OCI-LY7 (cell line): ENCODE measurements around the gene PCID2. TPM values are rescaled to one million over a fixed set of nuclear protein-coding genes. Genes with fewer than 3 reads are reported as not detected.

Source experiments
- BruUV-seq: library from RNA; stranded (reverse); fragments of 400-500 nt; replicated peaks from 2 replicates; lab custom pipeline; 2021; lab: Mats Ljungman, UMichigan
- CTCF ChIA-PET: fragments of 300-600 bp; sonication (Branson Sonifier 250); formaldehyde crosslinking; loops from one replicate; lab custom pipeline; 2022; ENCODE audit warnings: antibody characterized with exemption; ENCODE audit not compliant: unreplicated experiment; lab: Charles Lee
- POLR2A ChIA-PET: fragments of 300-600 bp; sonication (Branson Sonifier 250); formaldehyde crosslinking; loops from one replicate; lab custom pipeline; 2022; ENCODE audit warnings: antibody characterized with exemption; lab: Charles Lee
- DNase-seq: peaks from one replicate; pipeline ENCODE4 v3.0.0-alpha.2; 2015; ENCODE audit warnings: low spot score
- H2AFZ ChIP-seq: fragments of 200-600 bp; sonication (generic), shearing (Covaris generic); 2 replicates; pipeline ENCODE4 v1.6.1; 2014; ENCODE audit warnings: mild to moderate bottlenecking, antibody characterized with exemption, low read length, moderate library complexity
- H3K27ac ChIP-seq: fragments of 200-600 bp; sonication (generic); 2 replicates; pipeline ENCODE4 v1.5.1; 2014; ENCODE audit warnings: mixed run types, low read depth, mild to moderate bottlenecking, moderate library complexity, low read length, inconsistent platforms; ENCODE audit not compliant: poor library complexity, severe bottlenecking
- H3K36me3 ChIP-seq: fragments of 200-600 bp; sonication (generic); 2 replicates; pipeline ENCODE4 v1.6.1; 2014; ENCODE audit warnings: mild to moderate bottlenecking, antibody characterized with exemption, low read length, moderate library complexity, mixed read lengths; ENCODE audit not compliant: insufficient read depth
- H3K4me1 ChIP-seq: fragments of 200-600 bp; sonication (generic); 2 replicates; pipeline ENCODE4 v1.5.1; 2014; ENCODE audit warnings: mild to moderate bottlenecking, low read length; ENCODE audit not compliant: insufficient read depth, poor library complexity, severe bottlenecking
- H3K4me2 ChIP-seq: fragments of 200-600 bp; sonication (generic); 2 replicates; pipeline ENCODE4 v1.6.1; 2014; ENCODE audit warnings: mild to moderate bottlenecking, low read length
- H3K4me3 ChIP-seq: fragments of 200-600 bp; sonication (generic); 2 replicates; pipeline ENCODE4 v1.5.1; 2014; ENCODE audit warnings: mild to moderate bottlenecking, low read depth, low read length; ENCODE audit not compliant: poor library complexity, severe bottlenecking
- H3K79me2 ChIP-seq: fragments of 200-600 bp; sonication (generic); 2 replicates; pipeline ENCODE4 v1.6.1; 2016; ENCODE audit warnings: low read depth, mild to moderate bottlenecking, low read length, moderate library complexity, mixed read lengths; ENCODE audit not compliant: insufficient read depth
- H3K9me2 ChIP-seq: fragments of 200-600 bp; sonication (generic); 2 replicates; pipeline ENCODE4 v1.6.1; 2016; ENCODE audit warnings: mild to moderate bottlenecking, low read length, mixed read lengths; ENCODE audit not compliant: insufficient read depth
- H3K9me3 ChIP-seq: fragments of 200-600 bp; sonication (generic); 2 replicates; pipeline ENCODE4 v1.6.1; 2014; ENCODE audit warnings: mild to moderate bottlenecking, mixed run types, low read length, mixed read lengths
- H4K20me1 ChIP-seq: fragments of 200-600 bp; sonication (generic); 2 replicates; pipeline ENCODE4 v1.6.1; 2014; ENCODE audit warnings: mild to moderate bottlenecking, antibody characterized with exemption, low read length, moderate library complexity, mixed read lengths; ENCODE audit not compliant: insufficient read depth
- CTCF ChIP-seq: fragments of 200-600 bp; sonication (generic); conservative IDR thresholded peaks from 2 replicates; pipeline ENCODE4 v1.5.1; 2014; ENCODE audit warnings: mild to moderate bottlenecking, antibody characterized with exemption, low read length, moderate library complexity, mixed read lengths
- EZH2phosphoT487 ChIP-seq: fragments of 200-600 bp; sonication (generic); IDR thresholded peaks from 2 replicates; pipeline ENCODE4 v1.6.1; 2018; ENCODE audit warnings: low read depth, borderline replicate concordance, mild to moderate bottlenecking, mixed run types, antibody characterized with exemption, low read length, moderate library complexity, mixed read lengths
- intact Hi-C: fragments of 100-400 bp; cut with micrococcal nuclease; formaldehyde crosslinking; loops from one replicate; pipeline ENCODE4 v1.10.0; 2022; ENCODE audit not compliant: unreplicated experiment
- total RNA-seq, 2 experiments: library from RNA; depleted of rRNA in 1 of 2; stranded (reverse); fragments of >200 nt in 1 of 2; shearing (Covaris generic) in 1 of 2; gene quantifications; 2 replicates each; pipeline ENCODE4 v1.2.3, GENCODE V29; 2014 to 2022

The PCID2 gene
- total RNA-seq, 2 experiments from 2014 or later, result 30.2 to 41.9 TPM

GRCh38 chr13:113146750-113147149 lies 61.7 kb downstream of the PCID2 start:
- POLR2A ChIA-PET, result no interaction called here
- no peaks in the 10 kb centered on the region for H4K20me1 ChIP-seq

GRCh38 chr13:113145911-113146598 lies 62.4 kb downstream of the PCID2 start:
- Histone ChIP-seq H3K4me1 (no peaks in the 10 kb centered on the region), H3K4me2 (no peak overlapping the region), H3K9me2 (no peaks in the 10 kb centered on the region), H2AFZ (no peak overlapping the region), H3K27ac (no peak overlapping the region), H3K9me3 (no peaks in the 10 kb centered on the region), H3K4me3 (no peak overlapping the region), H3K79me2 (no peaks in the 10 kb centered on the region), H4K20me1 (no peaks in the 10 kb centered on the region), H3K36me3 (no peaks in the 10 kb centered on the region)
- ChIA-PET CTCF (no interaction called here), POLR2A (no interaction called here)
- no peak for DNase-seq
- no TSS peak for BruUV-seq
- TF ChIP-seq CTCF, result no peak
- no peak for TF ChIP-seq EZH2phosphoT487
- intact Hi-C loops, result no loop called here

More at GRCh38 chr13:113146750-113147149, 61.7 kb downstream of the PCID2 start:
- Histone ChIP-seq H3K4me2 (no peak overlapping the region), H3K36me3 (no peaks in the 10 kb centered on the region), H3K4me3 (no peak overlapping the region), H3K27ac (no peak overlapping the region), H2AFZ (no peak overlapping the region), H3K4me1 (no peaks in the 10 kb centered on the region), H3K9me3 (no peaks in the 10 kb centered on the region), H3K79me2 (no peaks in the 10 kb centered on the region), H3K9me2 (no peaks in the 10 kb centered on the region)
- no TSS peak for BruUV-seq
- CTCF ChIA-PET, result no interaction called here
- intact Hi-C loops, result no loop called here
- DNase-seq, result no peak
- no peak for TF ChIP-seq CTCF
- no peak for TF ChIP-seq EZH2phosphoT487

- Histone ChIP-seq H3K4me2 (no peak overlapping the region), H3K4me3 (no peak overlapping the region), H3K79me2 (no peaks in the 10 kb centered on the region), H3K9me2 (no peaks in the 10 kb centered on the region), H3K36me3 (no peaks in the 10 kb centered on the region), H3K9me3 (no peaks in the 10 kb centered on the region), H3K4me1 (no peaks in the 10 kb centered on the region), H2AFZ (no peak overlapping the region), H4K20me1 (no peaks in the 10 kb centered on the region), H3K27ac (no peak overlapping the region)
- POLR2A ChIA-PET, result no interaction called here
- CTCF ChIA-PET, result no interaction called here
- no peak for TF ChIP-seq EZH2phosphoT487
- no peak for TF ChIP-seq CTCF
- no TSS peak for BruUV-seq
- intact Hi-C loops, result no loop called here
- no peak for DNase-seq
Observed at GRCh38 chr13:113145496-113145895, 63.0 kb downstream of the PCID2 start.
